HL-60 (cell line): ENCODE results near the gene ZSWIM8.

ENCODE experiments used
- CTCF ChIP-seq: IDR thresholded peaks from one replicate; pipeline ENCODE4 v1.5.1; 2011; ENCODE audit warnings: low read length, control low read depth, inconsistent platforms; ENCODE audit not compliant: insufficient read depth
- GABPA ChIP-seq: IDR thresholded peaks from 2 replicates; pipeline ENCODE4 v1.6.1; 2012; ENCODE audit warnings: low read depth
- POLR2AphosphoS5 ChIP-seq: IDR thresholded peaks from 2 replicates; pipeline ENCODE4 v1.6.1; 2012; ENCODE audit warnings: low read depth
- REST ChIP-seq: IDR thresholded peaks from 2 replicates; pipeline ENCODE4 v1.6.1; 2012; ENCODE audit warnings: low read depth; ENCODE audit not compliant: insufficient replicate concordance
- SPI1 ChIP-seq: IDR thresholded peaks from 2 replicates; pipeline ENCODE4 v1.6.1; 2012; ENCODE audit warnings: low read depth, mild to moderate bottlenecking, borderline replicate concordance

GRCh38 chr10:73824146-73824725 lies 38.8 kb downstream of the ZSWIM8 start:
- no peak for TF ChIP-seq CTCF
- TF ChIP-seq POLR2AphosphoS5, result no peak
- TF ChIP-seq REST, result no peak
- TF ChIP-seq GABPA, result no peak
- TF ChIP-seq SPI1, result no peak
